ENCODE data around the gene HLA-G.

The HLA-G gene

DNA sequence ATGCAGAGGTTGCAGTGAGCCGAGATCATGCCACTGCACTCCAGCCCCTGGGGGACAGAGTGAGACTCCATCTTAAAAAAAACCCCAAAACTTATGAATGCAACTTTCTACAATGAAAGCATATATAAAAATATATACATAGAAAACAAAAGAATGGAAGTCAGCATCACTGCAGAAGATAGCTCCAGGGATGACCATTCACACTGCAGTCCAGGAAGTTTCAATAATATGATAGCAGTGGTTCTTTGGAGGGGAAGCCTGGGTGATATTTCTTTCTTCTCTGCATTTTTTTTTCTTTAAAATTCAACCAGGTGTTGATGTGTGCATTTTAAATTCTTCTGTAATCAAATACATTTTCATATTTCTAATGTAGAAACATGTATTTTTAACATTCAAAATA lies 12.3 kb downstream of the HLA-G start:
- no peak overlapping the region for H3K4me3 ChIP-seq (ENCODE audit: low read depth, low read length)
- TF ChIP-seq, protein P1, sequence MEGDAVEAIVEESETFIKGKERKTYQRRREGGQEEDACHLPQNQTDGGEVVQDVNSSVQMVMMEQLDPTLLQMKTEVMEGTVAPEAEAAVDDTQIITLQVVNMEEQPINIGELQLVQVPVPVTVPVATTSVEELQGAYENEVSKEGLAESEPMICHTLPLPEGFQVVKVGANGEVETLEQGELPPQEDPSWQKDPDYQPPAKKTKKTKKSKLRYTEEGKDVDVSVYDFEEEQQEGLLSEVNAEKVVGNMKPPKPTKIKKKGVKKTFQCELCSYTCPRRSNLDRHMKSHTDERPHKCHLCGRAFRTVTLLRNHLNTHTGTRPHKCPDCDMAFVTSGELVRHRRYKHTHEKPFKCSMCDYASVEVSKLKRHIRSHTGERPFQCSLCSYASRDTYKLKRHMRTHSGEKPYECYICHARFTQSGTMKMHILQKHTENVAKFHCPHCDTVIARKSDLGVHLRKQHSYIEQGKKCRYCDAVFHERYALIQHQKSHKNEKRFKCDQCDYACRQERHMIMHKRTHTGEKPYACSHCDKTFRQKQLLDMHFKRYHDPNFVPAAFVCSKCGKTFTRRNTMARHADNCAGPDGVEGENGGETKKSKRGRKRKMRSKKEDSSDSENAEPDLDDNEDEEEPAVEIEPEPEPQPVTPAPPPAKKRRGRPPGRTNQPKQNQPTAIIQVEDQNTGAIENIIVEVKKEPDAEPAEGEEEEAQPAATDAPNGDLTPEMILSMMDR (IDR thresholded peaks at IDR 0.05; ENCODE audit: low read depth, low read length, missing control alignments), result no peak
- in situ Hi-C loops (cut with HindIII; ENCODE audit: low sequenced_read_pairs), result no loop called here
- no peak for DNase-seq (ENCODE audit: low read depth)

DNA sequence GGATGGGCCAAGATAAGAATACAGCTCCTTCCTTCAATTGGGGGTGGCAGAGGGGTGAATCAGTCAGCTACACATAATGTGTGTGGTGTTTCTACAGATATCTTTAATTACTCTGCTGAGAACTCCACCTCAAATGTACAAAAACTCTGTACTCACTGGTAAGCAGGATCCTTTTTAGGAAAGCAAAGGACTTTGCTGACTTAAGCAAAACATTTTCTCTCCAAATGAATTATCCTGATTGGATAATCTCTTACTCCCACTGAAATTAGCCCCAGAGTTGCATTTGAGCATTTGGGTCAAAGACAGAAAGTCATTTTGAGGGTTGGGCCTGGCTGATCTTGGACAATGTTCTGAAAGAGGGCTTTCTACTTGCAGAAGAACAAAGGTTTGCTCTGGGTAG lies 13.4 kb downstream of the HLA-G start:
- H3K4me3 ChIP-seq (ENCODE audit: low read depth, low read length), result no peak overlapping the region
- in situ Hi-C loops (cut with HindIII; ENCODE audit: low sequenced_read_pairs), result no loop called here
- TF ChIP-seq, protein P1 (IDR thresholded peaks at IDR 0.05; ENCODE audit: low read depth, low read length, missing control alignments), result no peak
- DNase-seq (ENCODE audit: low read depth), result no peak

DNA sequence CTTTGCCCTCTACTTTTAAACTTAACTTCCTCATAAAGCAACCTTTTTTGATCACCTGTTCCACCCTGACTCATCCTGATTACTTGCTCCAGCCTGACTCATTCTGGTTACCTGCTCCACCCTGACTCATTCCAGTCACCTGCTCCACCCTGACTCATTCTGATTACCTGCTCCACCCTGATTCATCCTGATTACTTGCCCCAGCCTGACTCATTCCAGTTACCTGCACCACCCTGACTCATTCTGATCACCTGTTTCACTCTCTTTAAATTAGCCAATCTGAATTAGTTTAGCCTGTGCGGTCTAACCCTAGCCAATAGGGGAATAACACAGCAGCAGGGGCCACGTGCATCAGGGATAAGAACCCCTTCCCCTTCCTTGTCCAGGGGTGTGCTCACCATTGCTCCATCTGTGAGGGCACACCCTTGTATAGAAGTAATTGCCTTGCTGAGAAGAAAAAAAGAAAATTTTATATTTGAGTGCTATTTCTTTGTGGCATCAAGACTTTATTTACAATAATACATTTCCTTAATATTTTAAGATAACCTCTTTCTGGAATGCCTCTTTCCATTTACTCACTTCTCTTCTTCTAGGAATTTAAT lies 17.9 kb downstream of the HLA-G start:
- DNase-seq (ENCODE audit: low read depth), result no peak
- H3K4me3 ChIP-seq (ENCODE audit: low read depth, low read length), result no peak overlapping the region
- TF ChIP-seq, protein P1 (IDR thresholded peaks at IDR 0.05; ENCODE audit: low read depth, low read length, missing control alignments), result no peak
- in situ Hi-C loops (cut with HindIII; ENCODE audit: low sequenced_read_pairs), result no loop called here

GRCh38 chr6:29847871-29848630 lies 20.4 kb downstream of the HLA-G start:
- TF ChIP-seq, protein P1 (IDR thresholded peaks at IDR 0.05; ENCODE audit: low read depth, low read length, missing control alignments), result peak; percentile 94
- no peak overlapping the region for H3K4me3 ChIP-seq (ENCODE audit: low read depth, low read length)
- in situ Hi-C loops (cut with HindIII; ENCODE audit: low sequenced_read_pairs), result no loop called here
- DNase-seq (ENCODE audit: low read depth), result peak; percentile 19

- in situ Hi-C loops (cut with HindIII; ENCODE audit: low sequenced_read_pairs), result no loop called here
- TF ChIP-seq, protein P1 (IDR thresholded peaks at IDR 0.05; ENCODE audit: low read depth, low read length, missing control alignments), result no peak
- H3K4me3 ChIP-seq (ENCODE audit: low read depth, low read length), result no peak overlapping the region
- no peak for DNase-seq (ENCODE audit: low read depth)
Observed at GRCh38 chr6:29850011-29850553, 22.5 kb downstream of the HLA-G start.

GRCh38 chr6:29851190-29851589 lies 23.6 kb downstream of the HLA-G start:
- no peak overlapping the region for H3K4me3 ChIP-seq (ENCODE audit: low read depth, low read length)
- in situ Hi-C loops (cut with HindIII; ENCODE audit: low sequenced_read_pairs), result no loop called here
- no peak for DNase-seq (ENCODE audit: low read depth)
- TF ChIP-seq, protein P1 (IDR thresholded peaks at IDR 0.05; ENCODE audit: low read depth, low read length, missing control alignments), result no peak

Data from astrocyte of the cerebellum (primary cell).